ENCODE measurements around the gene CERS5.

Gene CERS5

GRCh38 chr12:50112456-50113218, 54.5 kb downstream of the CERS5 start:
- H3K27ac ChIP-seq (ENCODE audit: insufficient read depth, low read depth, low read length, poor library complexity, severe bottlenecking), result peak overlapping the region; percentile 87
- H3K36me3 ChIP-seq (ENCODE audit: control insufficient read depth, insufficient read depth, low read length), result no peaks in the 10 kb centered on the region
- H3K27me3 ChIP-seq (ENCODE audit: control insufficient read depth, insufficient read depth, low read length, poor library complexity, severe bottlenecking), result no peaks in the 10 kb centered on the region
- H3K4me1 ChIP-seq (ENCODE audit: control insufficient read depth, insufficient read depth, low read length), result peaks cover 25% of the 10 kb centered on the region
- 33 to 36% methylated on average over 26 of the region's 26 CpGs for WGBS, 2 experiments
- peak overlapping the region; percentile 78 for H3K4me3 ChIP-seq (ENCODE audit: insufficient read depth, low read depth, low read length)
- H3K9me3 ChIP-seq (ENCODE audit: control insufficient read depth, low read length), result no peaks in the 10 kb centered on the region

DNA sequence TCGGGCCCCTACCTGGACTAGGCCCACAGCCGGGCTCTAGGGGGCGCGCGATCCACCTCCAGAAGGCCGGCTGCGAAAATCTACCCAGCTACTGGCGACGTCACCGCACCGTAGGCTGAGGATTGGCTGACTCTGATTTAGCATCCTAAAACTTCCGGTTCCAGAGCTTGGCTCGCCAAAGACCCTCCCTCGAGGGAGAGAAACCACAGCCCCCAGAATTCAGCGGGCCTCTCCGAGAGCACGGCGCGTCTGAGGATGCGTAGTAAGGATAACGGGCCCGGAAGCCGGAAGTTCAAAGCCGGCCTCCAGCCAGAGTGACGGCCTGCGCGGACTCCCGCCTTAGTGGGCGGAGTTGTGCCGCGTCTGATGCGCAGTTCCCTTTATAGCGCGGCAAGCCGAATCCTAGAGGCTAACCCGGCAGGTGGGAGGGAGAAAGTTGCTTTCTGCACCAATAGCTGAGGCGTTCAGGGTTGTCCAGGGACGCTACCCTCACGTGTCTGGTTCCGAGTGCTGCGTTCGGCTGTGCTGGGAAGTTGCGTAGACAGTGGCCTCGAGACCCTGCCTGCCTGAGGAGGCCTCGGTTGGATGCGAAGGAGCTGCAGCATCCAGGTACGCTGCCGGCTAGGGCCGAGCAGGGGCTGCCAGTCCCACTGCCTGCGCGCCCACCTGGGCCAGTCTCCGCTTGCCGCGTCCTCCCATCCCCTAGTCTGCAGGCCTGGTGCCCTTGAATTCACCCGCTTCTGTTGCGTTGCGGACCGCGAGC, 55.3 kb downstream of the CERS5 start, which contains the start of gene COX14:
Gene COX14, plus strand, starts transcription at position 544 of the 763 bp plus-strand sequence. CDS start 7,808 bp downstream, outside the sequence.
- H3K4me1 ChIP-seq (ENCODE audit: control insufficient read depth, insufficient read depth, low read length), result peaks cover 25% of the 10 kb centered on the region
- peak within 1 kb of the TSS; percentile 87 for H3K27ac ChIP-seq (ENCODE audit: insufficient read depth, low read depth, low read length, poor library complexity, severe bottlenecking)
- no peaks in the 10 kb centered on the region for H3K36me3 ChIP-seq (ENCODE audit: control insufficient read depth, insufficient read depth, low read length)
- WGBS, 2 experiments, result 0% methylated on average over 59 of the region's 59 CpGs
- no peaks in the 10 kb centered on the region for H3K27me3 ChIP-seq (ENCODE audit: control insufficient read depth, insufficient read depth, low read length, poor library complexity, severe bottlenecking)
- no peaks in the 10 kb centered on the region for H3K9me3 ChIP-seq (ENCODE audit: control insufficient read depth, low read length)
- H3K4me3 ChIP-seq (ENCODE audit: insufficient read depth, low read depth, low read length), result peak within 1 kb of the TSS; percentile 78

DNA sequence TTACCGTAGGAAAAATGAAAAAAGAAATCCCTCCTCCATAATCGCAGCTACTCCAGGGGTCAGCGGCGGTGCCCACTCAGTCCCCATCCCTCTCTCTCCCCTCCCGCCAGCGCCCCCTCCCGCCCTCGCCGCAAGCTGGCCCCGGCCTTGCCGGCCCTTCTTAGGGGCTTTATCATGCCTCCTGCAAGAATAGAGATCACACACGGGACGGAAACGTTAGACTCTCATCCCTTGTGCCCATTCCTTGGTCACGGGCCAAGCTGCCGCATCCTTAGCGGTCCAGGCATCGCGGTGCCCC, 55.8 kb downstream of the CERS5 start:
- Histone ChIP-seq H3K4me1 (ENCODE audit: control insufficient read depth, insufficient read depth, low read length) (peaks cover 25% of the 10 kb centered on the region), H3K4me3 (ENCODE audit: insufficient read depth, low read depth, low read length) (peak overlapping the region; percentile 11), H3K36me3 (ENCODE audit: control insufficient read depth, insufficient read depth, low read length) (no peaks in the 10 kb centered on the region), H3K9me3 (ENCODE audit: control insufficient read depth, low read length) (no peaks in the 10 kb centered on the region), H3K27me3 (ENCODE audit: control insufficient read depth, insufficient read depth, low read length, poor library complexity, severe bottlenecking) (no peaks in the 10 kb centered on the region), H3K27ac (ENCODE audit: insufficient read depth, low read depth, low read length, poor library complexity, severe bottlenecking) (no peak overlapping the region)
- WGBS, 2 experiments, result 11% methylated on average over 19 of the region's 19 CpGs

- H3K27me3 ChIP-seq (ENCODE audit: control insufficient read depth, insufficient read depth, low read length, poor library complexity, severe bottlenecking), result no peaks in the 10 kb centered on the region
- peaks cover 25% of the 10 kb centered on the region for H3K4me1 ChIP-seq (ENCODE audit: control insufficient read depth, insufficient read depth, low read length)
- no peak overlapping the region for H3K4me3 ChIP-seq (ENCODE audit: insufficient read depth, low read depth, low read length)
- H3K27ac ChIP-seq (ENCODE audit: insufficient read depth, low read depth, low read length, poor library complexity, severe bottlenecking), result no peak overlapping the region
- H3K36me3 ChIP-seq (ENCODE audit: control insufficient read depth, insufficient read depth, low read length), result no peaks in the 10 kb centered on the region
- no peaks in the 10 kb centered on the region for H3K9me3 ChIP-seq (ENCODE audit: control insufficient read depth, low read length)
- WGBS, 2 experiments, result 71 to 72% methylated on average over 7 of the region's 7 CpGs
Measured at GRCh38 chr12:50110762-50111351, 56.3 kb downstream of the CERS5 start.

DNA sequence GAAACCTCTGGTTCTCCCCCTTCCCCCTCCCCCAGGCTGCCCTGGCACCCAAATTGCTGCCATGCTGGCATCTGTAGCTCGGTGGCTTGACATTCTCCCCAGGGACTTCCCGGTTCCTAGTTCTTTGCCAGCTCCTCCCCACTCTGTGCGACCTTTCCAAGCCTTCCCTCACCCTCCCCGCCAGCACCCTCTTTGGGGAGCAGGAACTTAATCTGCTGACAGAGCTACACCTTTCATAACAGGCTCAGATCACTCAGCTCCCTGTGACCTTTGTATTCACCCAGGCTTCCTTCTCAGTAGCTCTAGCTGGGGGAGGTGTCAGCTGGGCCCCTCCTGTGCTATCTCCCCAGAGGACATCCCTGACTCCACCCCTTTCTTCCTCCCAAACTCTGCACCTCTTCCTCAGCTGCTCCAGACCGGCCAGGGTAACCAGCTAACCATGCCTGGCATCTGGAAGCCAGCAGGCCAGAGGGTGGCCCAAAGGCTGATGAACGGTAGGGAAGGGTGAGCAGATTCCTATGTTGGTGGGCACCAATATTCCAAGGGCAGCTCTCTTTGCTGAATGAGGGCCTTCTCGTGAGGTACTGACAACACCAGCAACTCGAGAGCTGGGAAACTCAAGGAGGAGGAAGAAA, 56.9 kb downstream of the CERS5 start:
- Histone ChIP-seq H3K4me1 (ENCODE audit: control insufficient read depth, insufficient read depth, low read length) (peaks cover 25% of the 10 kb centered on the region), H3K27ac (ENCODE audit: insufficient read depth, low read depth, low read length, poor library complexity, severe bottlenecking) (no peak overlapping the region), H3K4me3 (ENCODE audit: insufficient read depth, low read depth, low read length) (no peak overlapping the region), H3K9me3 (ENCODE audit: control insufficient read depth, low read length) (no peaks in the 10 kb centered on the region), H3K36me3 (ENCODE audit: control insufficient read depth, insufficient read depth, low read length) (no peaks in the 10 kb centered on the region), H3K27me3 (ENCODE audit: control insufficient read depth, insufficient read depth, low read length, poor library complexity, severe bottlenecking) (no peaks in the 10 kb centered on the region)
- WGBS, 2 experiments, result 63 to 67% methylated on average over 8 of the region's 8 CpGs

DNA sequence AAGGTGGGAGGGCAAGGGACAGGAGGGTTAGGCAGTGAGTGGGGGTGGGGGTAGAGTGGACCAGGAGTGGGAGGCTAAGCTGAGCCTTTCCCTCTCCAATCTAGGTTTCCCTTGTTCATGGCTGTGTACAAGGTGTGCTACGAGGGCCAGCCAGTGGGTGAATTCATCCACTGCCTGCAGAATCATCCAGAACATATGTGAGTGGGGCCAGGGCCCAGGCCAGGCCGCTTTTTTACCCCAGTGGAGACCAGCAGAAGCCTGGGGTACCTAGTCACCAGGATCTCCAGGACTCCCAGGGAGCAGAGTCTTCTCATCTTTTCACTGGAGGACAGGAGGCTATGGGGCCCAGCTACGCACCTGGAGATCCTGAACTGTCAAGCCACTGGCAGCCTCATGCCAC, 57.9 kb downstream of the CERS5 start:
- 95 to 97% methylated on average over 3 of the region's 3 CpGs for WGBS, 2 experiments

DNA sequence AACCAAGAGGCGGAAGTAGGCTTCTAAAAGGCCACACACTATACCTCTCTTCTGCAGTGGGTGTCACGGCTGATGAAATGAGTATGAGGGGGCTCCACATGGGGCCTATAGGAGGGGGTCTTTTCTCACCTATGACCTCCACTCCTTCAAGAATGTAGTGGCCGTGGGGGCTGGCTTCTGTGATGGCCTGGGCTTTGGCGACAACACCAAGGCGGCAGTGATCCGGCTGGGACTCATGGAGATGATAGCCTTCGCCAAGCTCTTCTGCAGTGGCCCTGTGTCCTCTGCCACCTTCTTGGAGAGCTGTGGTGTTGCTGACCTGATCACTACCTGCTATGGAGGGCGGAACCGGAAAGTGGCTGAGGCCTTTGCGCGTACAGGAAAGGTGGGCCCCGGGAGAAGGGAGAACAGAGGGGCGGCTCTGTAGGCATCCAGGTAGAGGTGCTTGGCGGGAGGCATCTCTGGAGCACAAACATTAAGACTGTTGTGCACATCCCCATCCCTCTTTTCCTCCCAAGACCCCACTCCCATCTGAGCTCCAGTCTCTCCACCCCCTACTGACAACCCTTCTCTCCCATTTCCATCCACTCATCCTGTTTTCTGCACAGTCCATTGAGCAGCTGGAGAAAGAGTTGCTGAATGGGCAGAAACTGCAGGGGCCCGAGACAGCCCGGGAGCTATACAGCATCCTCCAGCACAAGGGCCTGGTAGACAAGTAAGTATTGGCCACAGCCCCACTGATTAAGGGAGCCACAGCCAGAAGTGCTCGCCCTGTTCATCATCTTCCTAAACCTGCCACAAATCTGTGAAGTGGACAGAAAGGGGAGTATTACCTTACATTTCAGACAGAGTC, 59.5 kb downstream of the CERS5 start:
- WGBS, 2 experiments, result 94 to 95% methylated on average over 17 of the region's 17 CpGs
- Histone ChIP-seq H3K4me3 (ENCODE audit: insufficient read depth, low read depth, low read length) (no peak overlapping the region), H3K9me3 (ENCODE audit: control insufficient read depth, low read length) (no peaks in the 10 kb centered on the region), H3K27ac (ENCODE audit: insufficient read depth, low read depth, low read length, poor library complexity, severe bottlenecking) (no peak overlapping the region), H3K4me1 (ENCODE audit: control insufficient read depth, insufficient read depth, low read length) (peaks cover 27% of the 10 kb centered on the region), H3K27me3 (ENCODE audit: control insufficient read depth, insufficient read depth, low read length, poor library complexity, severe bottlenecking) (no peaks in the 10 kb centered on the region), H3K36me3 (ENCODE audit: control insufficient read depth, insufficient read depth, low read length) (no peaks in the 10 kb centered on the region)

More for the DNA sequence above, 57.9 kb downstream of the CERS5 start:
- no peak overlapping the region for H3K27ac ChIP-seq (ENCODE audit: insufficient read depth, low read depth, low read length, poor library complexity, severe bottlenecking)
- peaks cover 25% of the 10 kb centered on the region for H3K4me1 ChIP-seq (ENCODE audit: control insufficient read depth, insufficient read depth, low read length)
- no peaks in the 10 kb centered on the region for H3K36me3 ChIP-seq (ENCODE audit: control insufficient read depth, insufficient read depth, low read length)
- no peak overlapping the region for H3K4me3 ChIP-seq (ENCODE audit: insufficient read depth, low read depth, low read length)
- H3K27me3 ChIP-seq (ENCODE audit: control insufficient read depth, insufficient read depth, low read length, poor library complexity, severe bottlenecking), result no peaks in the 10 kb centered on the region
- no peaks in the 10 kb centered on the region for H3K9me3 ChIP-seq (ENCODE audit: control insufficient read depth, low read length)

- Histone ChIP-seq H3K4me1 (ENCODE audit: control insufficient read depth, insufficient read depth, low read length) (peaks cover 27% of the 10 kb centered on the region), H3K4me3 (ENCODE audit: insufficient read depth, low read depth, low read length) (no peak overlapping the region), H3K27me3 (ENCODE audit: control insufficient read depth, insufficient read depth, low read length, poor library complexity, severe bottlenecking) (no peaks in the 10 kb centered on the region), H3K27ac (ENCODE audit: insufficient read depth, low read depth, low read length, poor library complexity, severe bottlenecking) (no peak overlapping the region), H3K36me3 (ENCODE audit: control insufficient read depth, insufficient read depth, low read length) (no peaks in the 10 kb centered on the region), H3K9me3 (ENCODE audit: control insufficient read depth, low read length) (no peaks in the 10 kb centered on the region)
- WGBS, 2 experiments, result 84 to 86% methylated on average over 3 of the region's 3 CpGs
Measured at GRCh38 chr12:50106907-50107306, 60.3 kb downstream of the CERS5 start.

DNA sequence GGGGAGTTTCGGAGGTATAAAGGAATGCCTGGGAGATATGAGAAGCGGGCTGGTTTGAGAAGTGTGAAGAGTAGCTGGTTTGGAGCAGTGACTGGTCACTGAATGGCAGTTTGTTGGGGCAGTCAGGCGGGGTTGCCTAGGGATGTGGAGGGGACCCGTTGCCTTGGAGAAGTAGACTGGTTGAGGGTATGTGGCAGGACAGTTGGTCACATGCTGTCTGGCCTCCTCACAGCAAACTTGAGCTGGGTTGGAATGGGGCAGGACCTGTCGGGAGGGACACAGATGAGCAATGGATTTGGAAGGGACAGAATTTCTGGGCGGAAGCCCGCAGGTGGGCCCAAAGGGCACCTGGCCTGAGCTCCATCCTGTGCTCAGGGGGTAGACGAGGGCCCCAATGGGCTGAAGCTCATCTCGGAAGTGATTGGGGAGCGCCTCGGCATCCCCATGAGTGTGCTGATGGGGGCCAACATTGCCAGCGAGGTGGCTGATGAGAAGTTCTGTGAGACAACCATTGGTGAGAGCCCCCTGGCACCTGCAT, 61.2 kb downstream of the CERS5 start:
- H3K36me3 ChIP-seq (ENCODE audit: control insufficient read depth, insufficient read depth, low read length), result no peaks in the 10 kb centered on the region
- 95% methylated on average over 12 of the region's 12 CpGs for WGBS, 2 experiments
- H3K9me3 ChIP-seq (ENCODE audit: control insufficient read depth, low read length), result no peaks in the 10 kb centered on the region
- no peaks in the 10 kb centered on the region for H3K27me3 ChIP-seq (ENCODE audit: control insufficient read depth, insufficient read depth, low read length, poor library complexity, severe bottlenecking)
- no peak overlapping the region for H3K4me3 ChIP-seq (ENCODE audit: insufficient read depth, low read depth, low read length)
- no peak overlapping the region for H3K27ac ChIP-seq (ENCODE audit: insufficient read depth, low read depth, low read length, poor library complexity, severe bottlenecking)
- H3K4me1 ChIP-seq (ENCODE audit: control insufficient read depth, insufficient read depth, low read length), result peaks cover 24% of the 10 kb centered on the region
